ENCODE results near the gene MAP3K7. TPM values are rescaled to one million over a fixed set of nuclear protein-coding genes. Genes with fewer than 3 reads are reported as not detected.

Gene MAP3K7
- 10 to 100 TPM; 40.1 to 50.9 TPM for total RNA-seq
- 45.6 TPM for polyA plus RNA-seq (2013, experiment 1 of 2)
- 43.8 TPM for polyA plus RNA-seq (2013, experiment 2 of 2)
- long read RNA-seq, experiment 1, full-length matches to known transcripts = 7 of 34 reads
- long read RNA-seq, experiment 1, partial matches to known transcripts = 5 of 34 reads
- long read RNA-seq, experiment 1, other reads (novel, unspliced or antisense) = 22 of 34 reads
- long read RNA-seq, experiment 2, full-length matches to known transcripts = 122 of 166 reads
- long read RNA-seq, experiment 2, partial matches to known transcripts = 10 of 166 reads
- long read RNA-seq, experiment 2, other reads (novel, unspliced or antisense) = 34 of 166 reads
- long read RNA-seq, experiment 3, full-length matches to known transcripts = 276 of 356 reads
- long read RNA-seq, experiment 3, partial matches to known transcripts = 10 of 356 reads
- long read RNA-seq, experiment 3, other reads (novel, unspliced or antisense) = 70 of 356 reads
- long read RNA-seq, experiment 4, full-length matches to known transcripts = 11 of 21 reads
- long read RNA-seq, experiment 4, partial matches to known transcripts = 0 of 21 reads
- long read RNA-seq, experiment 4, other reads (novel, unspliced or antisense) = 10 of 21 reads

GRCh38 chr6:90586836-90587638, at the start of gene MAP3K7:
Gene MAP3K7 (minus strand): TSS chr6:90587072. CDS start chr6:90586883, 189 bp downstream.
- H3K36me3 ChIP-seq (ENCODE audit: control insufficient read depth, insufficient read depth, low read length) = no peaks in the 10 kb centered on the region
- no peaks in the 10 kb centered on the region for H3K4me1 ChIP-seq (ENCODE audit: control insufficient read depth, insufficient read depth, low read length)
- H3K4me3 ChIP-seq (ENCODE audit: low read length) = peak within 1 kb of the TSS; percentile 83
- DNase-seq = peak; percentile 95
- H3K27me3 ChIP-seq (ENCODE audit: control insufficient read depth, insufficient read depth, low read length, poor library complexity, severe bottlenecking) = peaks cover 29% of the 10 kb centered on the region
- WGBS, 2 experiments (ENCODE audit: insufficient coverage in 1 of 2, insufficient read length in 1 of 2) = 0 to 2% methylated on average over 16 to 58 of the region's 58 CpGs
- no peaks in the 10 kb centered on the region for H3K9me3 ChIP-seq (ENCODE audit: control insufficient read depth, low read length)
- Mint-ChIP-seq H3K27me3 (ENCODE audit: insufficient read depth) (peaks cover 29% of the 10 kb centered on the region), H3K9me3 (no peaks in the 10 kb centered on the region), H3K36me3 (ENCODE audit: low read depth) (no peaks in the 10 kb centered on the region), H3K27ac (peak within 1 kb of the TSS; percentile 99), H3K4me1 (peaks cover 17% of the 10 kb centered on the region), H3K4me3 (peak within 1 kb of the TSS; percentile 85)
- peak within 1 kb of the TSS; percentile 98 for H3K27ac ChIP-seq (ENCODE audit: low read depth, low read length)
- peak within 1 kb of the TSS; percentile 90 for H3K9ac ChIP-seq (ENCODE audit: extremely low read depth, low read length, poor library complexity, severe bottlenecking)
- no peak for TF ChIP-seq CTCF (conservative IDR thresholded peaks at IDR 0.05)

DNA sequence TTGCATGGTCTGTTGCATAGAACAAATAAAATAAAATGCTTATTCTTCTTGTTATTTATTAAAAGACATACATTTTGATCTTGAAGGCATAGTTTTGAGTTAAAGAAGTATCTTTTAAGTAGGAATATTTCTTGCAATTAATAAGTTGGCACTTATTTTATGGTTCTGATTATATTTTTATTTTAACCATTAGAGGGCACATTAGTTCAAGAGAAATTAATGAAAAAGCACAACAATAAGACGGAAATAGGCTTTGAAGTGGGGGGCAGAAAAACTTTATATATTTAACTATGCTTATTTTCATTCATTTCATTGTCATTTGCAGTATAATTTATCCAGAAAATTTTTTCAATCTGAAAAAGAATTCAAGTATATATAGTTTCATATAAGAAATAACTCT, 44.2 kb upstream of the MAP3K7 start:
- H3K4me1 Mint-ChIP-seq = peaks cover 2% of the 10 kb centered on the region
- no peak overlapping the region for H3K4me3 Mint-ChIP-seq
- no peak for DNase-seq
- H3K9ac ChIP-seq (ENCODE audit: extremely low read depth, low read length, poor library complexity, severe bottlenecking) = no peak overlapping the region
- H3K9me3 ChIP-seq (ENCODE audit: control insufficient read depth, low read length) = peaks cover 4% of the 10 kb centered on the region
- no CpG with 5 or more reads among the region's 1 CpG for WGBS, 2 experiments (ENCODE audit: insufficient coverage in 1 of 2, insufficient read length in 1 of 2)
- no peaks in the 10 kb centered on the region for H3K4me1 ChIP-seq (ENCODE audit: control insufficient read depth, insufficient read depth, low read length)
- H3K36me3 ChIP-seq (ENCODE audit: control insufficient read depth, insufficient read depth, low read length) = no peaks in the 10 kb centered on the region
- no peaks in the 10 kb centered on the region for H3K36me3 Mint-ChIP-seq (ENCODE audit: low read depth)
- H3K4me3 ChIP-seq (ENCODE audit: low read length) = no peak overlapping the region
- peaks cover 2% of the 10 kb centered on the region for H3K27me3 Mint-ChIP-seq (ENCODE audit: insufficient read depth)
- no peak for TF ChIP-seq CTCF (conservative IDR thresholded peaks at IDR 0.05)
- no peaks in the 10 kb centered on the region for H3K27me3 ChIP-seq (ENCODE audit: control insufficient read depth, insufficient read depth, low read length, poor library complexity, severe bottlenecking)
- no peak overlapping the region for H3K27ac ChIP-seq (ENCODE audit: low read depth, low read length)
- H3K27ac Mint-ChIP-seq = no peak overlapping the region
- H3K9me3 Mint-ChIP-seq = peaks cover 5% of the 10 kb centered on the region

DNA sequence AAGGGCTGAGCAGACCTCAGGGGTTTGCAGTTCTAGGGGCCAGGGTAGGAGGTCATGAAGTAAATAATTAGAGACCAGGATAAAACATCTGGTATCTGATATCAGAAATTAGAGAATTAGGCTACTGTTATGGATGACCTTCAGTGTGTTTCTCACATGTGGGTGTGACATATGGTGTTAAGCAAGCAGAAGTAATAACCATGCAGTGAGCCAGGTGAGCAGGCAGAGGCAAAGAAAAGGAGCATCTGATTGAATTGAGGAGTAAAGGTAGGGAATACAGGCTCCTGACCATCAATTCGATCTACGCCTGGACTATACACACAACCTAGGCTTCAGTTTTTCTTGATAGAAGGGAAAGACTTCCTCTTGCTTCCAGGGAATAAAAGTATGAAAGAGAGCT, 34.7 kb upstream of the MAP3K7 start:
- H3K4me1 ChIP-seq (ENCODE audit: control insufficient read depth, insufficient read depth, low read length) = no peaks in the 10 kb centered on the region
- 94% methylated on average over 2 of the region's 2 CpGs; no CpG with 5 or more reads in 1 of the 2 experiments for WGBS, 2 experiments (ENCODE audit: insufficient coverage in 1 of 2, insufficient read length in 1 of 2)
- Mint-ChIP-seq H3K27ac (no peak overlapping the region), H3K4me3 (no peak overlapping the region), H3K4me1 (no peaks in the 10 kb centered on the region), H3K36me3 (ENCODE audit: low read depth) (no peaks in the 10 kb centered on the region), H3K9me3 (peaks cover 8% of the 10 kb centered on the region), H3K27me3 (ENCODE audit: insufficient read depth) (peaks cover 6% of the 10 kb centered on the region)
- H3K27ac ChIP-seq (ENCODE audit: low read depth, low read length) = no peak overlapping the region
- no peak overlapping the region for H3K9ac ChIP-seq (ENCODE audit: extremely low read depth, low read length, poor library complexity, severe bottlenecking)
- TF ChIP-seq CTCF (conservative IDR thresholded peaks at IDR 0.05) = no peak
- no peaks in the 10 kb centered on the region for H3K9me3 ChIP-seq (ENCODE audit: control insufficient read depth, low read length)
- H3K27me3 ChIP-seq (ENCODE audit: control insufficient read depth, insufficient read depth, low read length, poor library complexity, severe bottlenecking) = no peaks in the 10 kb centered on the region
- no peaks in the 10 kb centered on the region for H3K36me3 ChIP-seq (ENCODE audit: control insufficient read depth, insufficient read depth, low read length)
- no peak overlapping the region for H3K4me3 ChIP-seq (ENCODE audit: low read length)
- DNase-seq = no peak

Data from endodermal cell (in vitro differentiated cells).